GM12875 (cell line): ENCODE data around the gene SCN1A.

Source experiments
- H3K4me3 ChIP-seq: one replicate; pipeline ENCODE4 v1.5.1; 2011; ENCODE audit warnings: low read depth, low read length, control low read depth
- CTCF ChIP-seq: IDR thresholded peaks from 2 replicates; pipeline ENCODE4 v1.5.1; 2011; ENCODE audit warnings: low read depth, mild to moderate bottlenecking, control low read depth, inconsistent platforms, low read length, moderate library complexity, borderline replicate concordance; ENCODE audit not compliant: insufficient read depth

SCN1A gene

DNA sequence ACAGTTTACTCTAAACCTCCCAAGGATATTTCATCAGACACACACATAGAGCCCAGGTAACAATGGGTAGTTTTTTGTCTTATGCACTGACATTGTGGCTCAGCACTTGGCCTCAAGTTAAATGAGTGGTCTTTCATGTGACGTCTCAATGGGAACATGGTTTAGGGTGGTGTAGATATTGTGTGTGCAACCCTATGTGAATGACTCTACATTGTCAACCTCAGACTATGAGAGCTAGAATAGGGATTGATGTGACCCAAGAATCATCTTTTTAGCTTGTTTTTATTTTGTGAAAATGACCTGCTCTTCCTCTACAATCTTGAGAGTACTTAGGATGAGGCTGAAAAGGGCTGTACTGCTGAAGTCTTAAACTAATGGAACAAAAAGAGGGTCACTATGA is 86.2 kb downstream of the SCN1A start:
- no peak for TF ChIP-seq CTCF
- H3K4me3 ChIP-seq = no peak overlapping the region

GRCh38 chr2:166032361-166032760 is 95.5 kb downstream of the SCN1A start:
- H3K4me3 ChIP-seq = no peak overlapping the region
- no peak for TF ChIP-seq CTCF

GRCh38 chr2:166031054-166031453 is 96.8 kb downstream of the SCN1A start:
- no peak overlapping the region for H3K4me3 ChIP-seq
- TF ChIP-seq CTCF = no peak

- no peak for TF ChIP-seq CTCF
- H3K4me3 ChIP-seq = no peak overlapping the region
Observed at GRCh38 chr2:166025313-166025712, 102.5 kb downstream of the SCN1A start.

GRCh38 chr2:166017208-166017607 is 110.6 kb downstream of the SCN1A start:
- H3K4me3 ChIP-seq = no peak overlapping the region
- no peak for TF ChIP-seq CTCF

- no peak for TF ChIP-seq CTCF
Observed at GRCh38 chr2:166013878-166014277, 113.9 kb downstream of the SCN1A start.

DNA sequence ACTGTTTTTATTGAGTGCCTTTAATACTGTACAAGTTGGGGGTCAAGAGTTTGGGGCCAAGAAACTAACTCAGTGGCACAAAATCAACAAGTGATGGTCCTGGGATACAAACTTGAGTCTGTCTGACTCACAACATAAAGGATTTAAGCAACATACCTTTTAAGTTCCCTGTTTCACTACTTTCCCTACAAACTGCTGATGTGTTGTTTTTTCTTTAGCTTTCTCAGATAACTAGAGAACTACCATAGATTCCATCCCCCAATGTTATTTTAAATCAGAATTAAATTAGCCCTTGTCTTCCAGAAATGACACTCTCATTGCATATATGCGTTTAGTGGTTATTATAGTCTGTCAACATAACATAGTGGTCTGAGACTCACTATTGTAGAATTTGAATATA is 116.2 kb downstream of the SCN1A start:
- no peak overlapping the region for H3K4me3 ChIP-seq
- no peak for TF ChIP-seq CTCF

More at GRCh38 chr2:166013878-166014277, 113.9 kb downstream of the SCN1A start:
- H3K4me3 ChIP-seq = no peak overlapping the region
